ENCODE results near the gene KLK11.

- TF ChIP-seq, protein P1, sequence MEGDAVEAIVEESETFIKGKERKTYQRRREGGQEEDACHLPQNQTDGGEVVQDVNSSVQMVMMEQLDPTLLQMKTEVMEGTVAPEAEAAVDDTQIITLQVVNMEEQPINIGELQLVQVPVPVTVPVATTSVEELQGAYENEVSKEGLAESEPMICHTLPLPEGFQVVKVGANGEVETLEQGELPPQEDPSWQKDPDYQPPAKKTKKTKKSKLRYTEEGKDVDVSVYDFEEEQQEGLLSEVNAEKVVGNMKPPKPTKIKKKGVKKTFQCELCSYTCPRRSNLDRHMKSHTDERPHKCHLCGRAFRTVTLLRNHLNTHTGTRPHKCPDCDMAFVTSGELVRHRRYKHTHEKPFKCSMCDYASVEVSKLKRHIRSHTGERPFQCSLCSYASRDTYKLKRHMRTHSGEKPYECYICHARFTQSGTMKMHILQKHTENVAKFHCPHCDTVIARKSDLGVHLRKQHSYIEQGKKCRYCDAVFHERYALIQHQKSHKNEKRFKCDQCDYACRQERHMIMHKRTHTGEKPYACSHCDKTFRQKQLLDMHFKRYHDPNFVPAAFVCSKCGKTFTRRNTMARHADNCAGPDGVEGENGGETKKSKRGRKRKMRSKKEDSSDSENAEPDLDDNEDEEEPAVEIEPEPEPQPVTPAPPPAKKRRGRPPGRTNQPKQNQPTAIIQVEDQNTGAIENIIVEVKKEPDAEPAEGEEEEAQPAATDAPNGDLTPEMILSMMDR (IDR thresholded peaks at IDR 0.05; ENCODE audit: insufficient read depth, low read depth, low read length) = no peak
- no peak for TF ChIP-seq EZH2 (IDR thresholded peaks at IDR 0.05; ENCODE audit: insufficient read depth, low read length)
Observed at GRCh38 chr19:51014242-51014641, 12.2 kb downstream of the KLK11 start.
